Stimulated activated CD4-positive, alpha-beta T cell treated with anti-CD3 and anti-CD28 coated beads, Interleukin-15, amount 100 ng/mL, for 24 hours (primary cell): ENCODE measurements around the gene SLC27A2.
A peak's percentile ranks its signal among the peaks of the same experiment; 100 is the strongest.
"Not testable (repeated sequence)": the region's sequence is repeated elsewhere in the genome, so short reads cannot be mapped to it uniquely, and the experiment has no call there.

ENCODE experiments used
- DNase-seq: peaks from one replicate; pipeline ENCODE4 v3.0.0-alpha.2; 2020

SLC27A2 gene

GRCh38 chr15:50164458-50164857 lies 17.5 kb upstream of the SLC27A2 start:
- DNase-seq, result no peak

- no peak for DNase-seq
Measured at GRCh38 chr15:50166216-50166615, 15.8 kb upstream of the SLC27A2 start.

GRCh38 chr15:50167110-50167509 lies 14.9 kb upstream of the SLC27A2 start:
- DNase-seq, result no peak

GRCh38 chr15:50168379-50168778 lies 13.6 kb upstream of the SLC27A2 start:
- no peak for DNase-seq

- DNase-seq, result no peak
Measured at GRCh38 chr15:50168783-50169411, 13.1 kb upstream of the SLC27A2 start.

- not testable (repeated sequence) for DNase-seq
Measured at GRCh38 chr15:50172360-50172895, 9.6 kb upstream of the SLC27A2 start.

- no peak for DNase-seq
Measured at GRCh38 chr15:50176869-50177268, 5.1 kb upstream of the SLC27A2 start.

GRCh38 chr15:50180091-50180490 lies 1.9 kb upstream of the SLC27A2 start:
- DNase-seq, result no peak

- no peak for DNase-seq
Measured at GRCh38 chr15:50180582-50180981, 1.4 kb upstream of the SLC27A2 start.

GRCh38 chr15:50181201-50181968 lies 611 bp upstream of the SLC27A2 start:
- no peak for DNase-seq

- peak; percentile 64 for DNase-seq
Measured at GRCh38 chr15:50182219-50183013, 420 bp downstream of the SLC27A2 start.

- peak; percentile 37 for DNase-seq
Measured at GRCh38 chr15:50183112-50183794, 1.3 kb downstream of the SLC27A2 start.

GRCh38 chr15:50184863-50185504 lies 3.0 kb downstream of the SLC27A2 start:
- DNase-seq, result no peak

- DNase-seq, result no peak
Measured at GRCh38 chr15:50186090-50186489, 4.1 kb downstream of the SLC27A2 start.

GRCh38 chr15:50186752-50187151 lies 4.8 kb downstream of the SLC27A2 start:
- DNase-seq, result no peak

- DNase-seq, result no peak
Measured at GRCh38 chr15:50187525-50187924, 5.5 kb downstream of the SLC27A2 start.

GRCh38 chr15:50187997-50188396 lies 6.0 kb downstream of the SLC27A2 start:
- no peak for DNase-seq

GRCh38 chr15:50188793-50189192 lies 6.8 kb downstream of the SLC27A2 start:
- DNase-seq, result not testable (repeated sequence)

GRCh38 chr15:50189633-50190032 lies 7.6 kb downstream of the SLC27A2 start:
- no peak for DNase-seq

- DNase-seq, result no peak
Measured at GRCh38 chr15:50190166-50190570, 8.2 kb downstream of the SLC27A2 start.

GRCh38 chr15:50190723-50191122 lies 8.7 kb downstream of the SLC27A2 start:
- no peak for DNase-seq

GRCh38 chr15:50192164-50192563 lies 10.2 kb downstream of the SLC27A2 start:
- no peak for DNase-seq
